ENCODE data around the gene CPNE1. TPM values are rescaled to one million over a fixed set of nuclear protein-coding genes. Genes with fewer than 3 reads are reported as not detected.

The CPNE1 gene
- total RNA-seq, 1 experiment from 2014 or later = 108 TPM

GRCh38 chr20:35652641-35653429 is 11.9 kb downstream of the CPNE1 start:
- no peak for DNase-seq
- Histone ChIP-seq H3K27me3 (ENCODE audit: control insufficient read depth, insufficient read depth, low read length) (no peaks in the 10 kb centered on the region), H3K4me3 (ENCODE audit: insufficient read depth, low read depth, low read length) (no peak overlapping the region), H3K36me3 (replicated peaks; ENCODE audit: control insufficient read depth, insufficient read depth, low read length) (peaks cover 10% of the 10 kb centered on the region)

- H3K36me3 ChIP-seq (replicated peaks; ENCODE audit: control insufficient read depth, insufficient read depth, low read length) = peaks cover 10% of the 10 kb centered on the region
- H3K27me3 ChIP-seq (ENCODE audit: control insufficient read depth, insufficient read depth, low read length) = no peaks in the 10 kb centered on the region
- H3K4me3 ChIP-seq (ENCODE audit: insufficient read depth, low read depth, low read length) = no peak overlapping the region
- no peak for DNase-seq
Observed at GRCh38 chr20:35651958-35652357, 12.7 kb downstream of the CPNE1 start.

- Histone ChIP-seq H3K36me3 (replicated peaks; ENCODE audit: control insufficient read depth, insufficient read depth, low read length) (peaks cover 10% of the 10 kb centered on the region), H3K4me3 (ENCODE audit: insufficient read depth, low read depth, low read length) (no peak overlapping the region)
- no peak for DNase-seq
Observed at GRCh38 chr20:35650632-35651031, 14.1 kb downstream of the CPNE1 start.

GRCh38 chr20:35648836-35649235 is 15.9 kb downstream of the CPNE1 start:
- H3K36me3 ChIP-seq (replicated peaks; ENCODE audit: control insufficient read depth, insufficient read depth, low read length) = peaks cover 2% of the 10 kb centered on the region
- H3K27me3 ChIP-seq (ENCODE audit: control insufficient read depth, insufficient read depth, low read length) = no peaks in the 10 kb centered on the region
- no peak overlapping the region for H3K4me3 ChIP-seq (ENCODE audit: insufficient read depth, low read depth, low read length)

More at GRCh38 chr20:35650632-35651031, 14.1 kb downstream of the CPNE1 start:
- H3K27me3 ChIP-seq (ENCODE audit: control insufficient read depth, insufficient read depth, low read length) = no peaks in the 10 kb centered on the region

GRCh38 chr20:35644806-35645205 is 19.9 kb downstream of the CPNE1 start:
- Histone ChIP-seq H3K4me3 (ENCODE audit: insufficient read depth, low read depth, low read length) (no peak overlapping the region), H3K36me3 (replicated peaks; ENCODE audit: control insufficient read depth, insufficient read depth, low read length) (no peaks in the 10 kb centered on the region), H3K27me3 (ENCODE audit: control insufficient read depth, insufficient read depth, low read length) (no peaks in the 10 kb centered on the region)
- no peak for DNase-seq

More at GRCh38 chr20:35648836-35649235, 15.9 kb downstream of the CPNE1 start:
- DNase-seq = no peak

- DNase-seq = no peak
- Histone ChIP-seq H3K27me3 (ENCODE audit: control insufficient read depth, insufficient read depth, low read length) (no peaks in the 10 kb centered on the region), H3K36me3 (replicated peaks; ENCODE audit: control insufficient read depth, insufficient read depth, low read length) (no peaks in the 10 kb centered on the region), H3K4me3 (ENCODE audit: insufficient read depth, low read depth, low read length) (no peak overlapping the region)
Observed at GRCh38 chr20:35643045-35643444, 21.7 kb downstream of the CPNE1 start.

GRCh38 chr20:35641743-35642142 is 23.0 kb downstream of the CPNE1 start:
- no peak for DNase-seq
- Histone ChIP-seq H3K36me3 (replicated peaks; ENCODE audit: control insufficient read depth, insufficient read depth, low read length) (no peaks in the 10 kb centered on the region), H3K4me3 (ENCODE audit: insufficient read depth, low read depth, low read length) (no peak overlapping the region), H3K27me3 (ENCODE audit: control insufficient read depth, insufficient read depth, low read length) (no peaks in the 10 kb centered on the region)

- Histone ChIP-seq H3K27me3 (ENCODE audit: control insufficient read depth, insufficient read depth, low read length) (no peaks in the 10 kb centered on the region), H3K36me3 (replicated peaks; ENCODE audit: control insufficient read depth, insufficient read depth, low read length) (no peaks in the 10 kb centered on the region), H3K4me3 (ENCODE audit: insufficient read depth, low read depth, low read length) (no peak overlapping the region)
- DNase-seq = no peak
Observed at GRCh38 chr20:35640724-35641123, 24.0 kb downstream of the CPNE1 start.

GRCh38 chr20:35638751-35639150 is 25.9 kb downstream of the CPNE1 start:
- H3K36me3 ChIP-seq (replicated peaks; ENCODE audit: control insufficient read depth, insufficient read depth, low read length) = no peaks in the 10 kb centered on the region
- no peak for DNase-seq
- no peak overlapping the region for H3K4me3 ChIP-seq (ENCODE audit: insufficient read depth, low read depth, low read length)
- no peaks in the 10 kb centered on the region for H3K27me3 ChIP-seq (ENCODE audit: control insufficient read depth, insufficient read depth, low read length)

GRCh38 chr20:35637276-35637675 is 27.4 kb downstream of the CPNE1 start:
- no peak for DNase-seq
- peaks cover 5% of the 10 kb centered on the region for H3K36me3 ChIP-seq (replicated peaks; ENCODE audit: control insufficient read depth, insufficient read depth, low read length)
- no peak overlapping the region for H3K4me3 ChIP-seq (ENCODE audit: insufficient read depth, low read depth, low read length)
- no peaks in the 10 kb centered on the region for H3K27me3 ChIP-seq (ENCODE audit: control insufficient read depth, insufficient read depth, low read length)

- no peak overlapping the region for H3K4me3 ChIP-seq (ENCODE audit: insufficient read depth, low read depth, low read length)
- DNase-seq = no peak
- H3K36me3 ChIP-seq (replicated peaks; ENCODE audit: control insufficient read depth, insufficient read depth, low read length) = peaks cover 13% of the 10 kb centered on the region
- no peaks in the 10 kb centered on the region for H3K27me3 ChIP-seq (ENCODE audit: control insufficient read depth, insufficient read depth, low read length)
Observed at GRCh38 chr20:35636095-35636494, 28.6 kb downstream of the CPNE1 start.

- Histone ChIP-seq H3K27me3 (ENCODE audit: control insufficient read depth, insufficient read depth, low read length) (no peaks in the 10 kb centered on the region), H3K36me3 (replicated peaks; ENCODE audit: control insufficient read depth, insufficient read depth, low read length) (peaks cover 18% of the 10 kb centered on the region), H3K4me3 (ENCODE audit: insufficient read depth, low read depth, low read length) (no peak overlapping the region)
- DNase-seq = no peak
Observed at GRCh38 chr20:35635652-35636051, 29.0 kb downstream of the CPNE1 start.

- Histone ChIP-seq H3K27me3 (ENCODE audit: control insufficient read depth, insufficient read depth, low read length) (no peaks in the 10 kb centered on the region), H3K4me3 (ENCODE audit: insufficient read depth, low read depth, low read length) (no peak overlapping the region), H3K36me3 (replicated peaks; ENCODE audit: control insufficient read depth, insufficient read depth, low read length) (peaks cover 26% of the 10 kb centered on the region)
- no peak for DNase-seq
Observed at GRCh38 chr20:35632539-35633115, 32.1 kb downstream of the CPNE1 start.

- no peak overlapping the region for H3K4me3 ChIP-seq (ENCODE audit: insufficient read depth, low read depth, low read length)
- H3K27me3 ChIP-seq (ENCODE audit: control insufficient read depth, insufficient read depth, low read length) = no peaks in the 10 kb centered on the region
- no peak for DNase-seq
- peaks cover 42% of the 10 kb centered on the region for H3K36me3 ChIP-seq (replicated peaks; ENCODE audit: control insufficient read depth, insufficient read depth, low read length)
Observed at GRCh38 chr20:35630636-35631035, 34.1 kb downstream of the CPNE1 start.

GRCh38 chr20:35629427-35630145 is 35.1 kb downstream of the CPNE1 start:
- H3K27me3 ChIP-seq (ENCODE audit: control insufficient read depth, insufficient read depth, low read length) = no peaks in the 10 kb centered on the region
- H3K36me3 ChIP-seq (replicated peaks; ENCODE audit: control insufficient read depth, insufficient read depth, low read length) = peaks cover 47% of the 10 kb centered on the region
- no peak overlapping the region for H3K4me3 ChIP-seq (ENCODE audit: insufficient read depth, low read depth, low read length)
- DNase-seq = no peak
